ENCODE data around the gene TNFAIP8L1.

The TNFAIP8L1 gene

DNA sequence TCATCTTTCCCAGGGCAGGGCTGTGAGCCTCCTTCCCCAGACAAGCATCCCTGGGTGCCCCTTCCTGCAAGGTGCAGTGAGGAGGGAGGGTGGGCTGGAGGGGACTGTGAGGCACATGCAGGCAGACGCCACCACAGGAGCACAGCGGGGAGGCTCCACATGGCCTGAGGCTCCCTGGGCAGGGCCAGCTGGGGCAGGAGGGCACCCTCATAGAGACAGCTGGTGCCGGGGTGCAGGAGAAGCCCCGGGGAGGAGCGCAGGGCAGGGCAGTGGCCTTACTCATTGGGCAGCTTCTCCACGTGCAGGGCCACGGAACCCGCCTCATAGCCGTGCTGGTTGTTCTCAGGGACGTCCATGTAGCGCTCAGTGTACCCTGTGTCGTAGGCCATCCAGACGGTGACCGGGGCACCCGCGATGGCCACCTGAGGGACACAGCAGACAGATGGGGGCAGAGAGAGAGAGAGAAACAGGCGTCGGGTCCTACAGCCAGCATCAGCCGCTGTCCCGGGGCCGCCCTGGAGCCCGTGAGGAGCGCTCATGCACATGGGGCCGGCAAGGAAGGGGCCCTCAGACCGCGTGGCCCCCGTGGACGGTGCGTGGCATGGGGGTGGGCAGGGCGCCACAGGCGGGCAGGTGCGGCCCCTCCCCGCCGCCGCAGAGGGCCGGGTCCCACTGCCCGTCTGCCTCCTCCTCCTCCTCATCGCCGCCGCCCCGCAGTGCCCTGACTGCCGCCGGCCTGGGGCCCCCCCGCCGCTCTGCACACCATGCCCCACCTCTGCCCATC, 43.3 kb downstream of the TNFAIP8L1 start:
- no peak overlapping the region for H3K9ac ChIP-seq (ENCODE audit: low read length)
- H3K27ac ChIP-seq (ENCODE audit: low read depth, low read length) = no peak overlapping the region
- no peaks in the 10 kb centered on the region for H3K9me3 ChIP-seq (ENCODE audit: control insufficient read depth, insufficient read depth, low read depth, low read length)
- H3K4me1 ChIP-seq (ENCODE audit: control insufficient read depth, insufficient read depth, low read length) = peaks cover 5% of the 10 kb centered on the region
- no peak overlapping the region for H3K4me3 ChIP-seq (ENCODE audit: low read depth, low read length)
- no peaks in the 10 kb centered on the region for H3K27me3 ChIP-seq (ENCODE audit: control insufficient read depth, insufficient read depth, low read length)
- peaks cover 48% of the 10 kb centered on the region for H3K36me3 ChIP-seq (ENCODE audit: control insufficient read depth, insufficient read depth, low read length)

- peaks cover 64% of the 10 kb centered on the region for H3K36me3 ChIP-seq (ENCODE audit: control insufficient read depth, insufficient read depth, low read length)
These were observed 45.2 kb downstream of the TNFAIP8L1 start for GRCh38 chr19:4684312-4685095.

GRCh38 chr19:4686700-4687099, 47.4 kb downstream of the TNFAIP8L1 start:
- no peaks in the 10 kb centered on the region for H3K9me3 ChIP-seq (ENCODE audit: control insufficient read depth, insufficient read depth, low read depth, low read length)
- no peaks in the 10 kb centered on the region for H3K27me3 ChIP-seq (ENCODE audit: control insufficient read depth, insufficient read depth, low read length)
- peaks cover 73% of the 10 kb centered on the region for H3K36me3 ChIP-seq (ENCODE audit: control insufficient read depth, insufficient read depth, low read length)
- no peak overlapping the region for H3K9ac ChIP-seq (ENCODE audit: low read length)
- no peaks in the 10 kb centered on the region for H3K4me1 ChIP-seq (ENCODE audit: control insufficient read depth, insufficient read depth, low read length)
- no peak overlapping the region for H3K4me3 ChIP-seq (ENCODE audit: low read depth, low read length)
- no peak overlapping the region for H3K27ac ChIP-seq (ENCODE audit: low read depth, low read length)

More at GRCh38 chr19:4684312-4685095, 45.2 kb downstream of the TNFAIP8L1 start:
- Histone ChIP-seq H3K27me3 (ENCODE audit: control insufficient read depth, insufficient read depth, low read length) (no peaks in the 10 kb centered on the region), H3K27ac (ENCODE audit: low read depth, low read length) (no peak overlapping the region), H3K4me3 (ENCODE audit: low read depth, low read length) (no peak overlapping the region), H3K9me3 (ENCODE audit: control insufficient read depth, insufficient read depth, low read depth, low read length) (no peaks in the 10 kb centered on the region), H3K9ac (ENCODE audit: low read length) (no peak overlapping the region), H3K4me1 (ENCODE audit: control insufficient read depth, insufficient read depth, low read length) (no peaks in the 10 kb centered on the region)

DNA sequence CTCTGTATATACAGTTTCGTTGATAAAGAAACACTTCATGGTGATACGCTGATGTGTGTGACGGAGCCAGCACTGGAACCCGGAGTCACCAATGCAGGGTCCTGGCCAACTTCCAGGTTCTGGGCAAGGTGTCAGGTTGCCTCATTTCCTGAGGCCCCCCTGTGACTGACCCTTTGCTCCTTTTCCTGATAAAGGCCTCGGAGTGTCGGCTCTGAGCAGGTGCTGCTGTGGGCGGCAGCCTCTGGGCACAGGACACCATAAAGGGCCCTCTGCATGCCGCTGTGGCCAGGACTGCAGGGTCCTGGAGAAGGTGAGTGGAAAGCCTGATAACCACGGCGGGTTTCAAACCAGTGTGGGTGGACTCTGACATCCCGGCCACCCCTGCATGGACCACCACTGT, 48.1 kb downstream of the TNFAIP8L1 start:
- Histone ChIP-seq H3K36me3 (ENCODE audit: control insufficient read depth, insufficient read depth, low read length) (peaks cover 74% of the 10 kb centered on the region), H3K4me1 (ENCODE audit: control insufficient read depth, insufficient read depth, low read length) (no peaks in the 10 kb centered on the region), H3K9me3 (ENCODE audit: control insufficient read depth, insufficient read depth, low read depth, low read length) (no peaks in the 10 kb centered on the region), H3K27ac (ENCODE audit: low read depth, low read length) (no peak overlapping the region), H3K4me3 (ENCODE audit: low read depth, low read length) (no peak overlapping the region), H3K27me3 (ENCODE audit: control insufficient read depth, insufficient read depth, low read length) (no peaks in the 10 kb centered on the region), H3K9ac (ENCODE audit: low read length) (no peak overlapping the region)

- Histone ChIP-seq H3K27ac (ENCODE audit: low read depth, low read length) (no peak overlapping the region), H3K36me3 (ENCODE audit: control insufficient read depth, insufficient read depth, low read length) (peaks cover 82% of the 10 kb centered on the region)
These were observed 49.3 kb downstream of the TNFAIP8L1 start for GRCh38 chr19:4688587-4688986.

GRCh38 chr19:4689403-4689802, 50.1 kb downstream of the TNFAIP8L1 start:
- Histone ChIP-seq H3K9me3 (ENCODE audit: control insufficient read depth, insufficient read depth, low read depth, low read length) (no peaks in the 10 kb centered on the region), H3K9ac (ENCODE audit: low read length) (no peak overlapping the region), H3K27me3 (ENCODE audit: control insufficient read depth, insufficient read depth, low read length) (no peaks in the 10 kb centered on the region), H3K36me3 (ENCODE audit: control insufficient read depth, insufficient read depth, low read length) (peaks cover 83% of the 10 kb centered on the region), H3K4me3 (ENCODE audit: low read depth, low read length) (no peak overlapping the region), H3K27ac (ENCODE audit: low read depth, low read length) (no peak overlapping the region), H3K4me1 (ENCODE audit: control insufficient read depth, insufficient read depth, low read length) (no peaks in the 10 kb centered on the region)

More at GRCh38 chr19:4688587-4688986, 49.3 kb downstream of the TNFAIP8L1 start:
- Histone ChIP-seq H3K4me1 (ENCODE audit: control insufficient read depth, insufficient read depth, low read length) (no peaks in the 10 kb centered on the region), H3K9me3 (ENCODE audit: control insufficient read depth, insufficient read depth, low read depth, low read length) (no peaks in the 10 kb centered on the region), H3K27me3 (ENCODE audit: control insufficient read depth, insufficient read depth, low read length) (no peaks in the 10 kb centered on the region), H3K4me3 (ENCODE audit: low read depth, low read length) (no peak overlapping the region), H3K9ac (ENCODE audit: low read length) (no peak overlapping the region)

- H3K9ac ChIP-seq (ENCODE audit: low read length) = no peak overlapping the region
These were observed 51.0 kb downstream of the TNFAIP8L1 start for GRCh38 chr19:4690361-4690760.

GRCh38 chr19:4691373-4691772, 52.1 kb downstream of the TNFAIP8L1 start:
- no peak overlapping the region for H3K27ac ChIP-seq (ENCODE audit: low read depth, low read length)
- H3K36me3 ChIP-seq (ENCODE audit: control insufficient read depth, insufficient read depth, low read length) = peaks cover 85% of the 10 kb centered on the region

More at GRCh38 chr19:4690361-4690760, 51.0 kb downstream of the TNFAIP8L1 start:
- Histone ChIP-seq H3K27ac (ENCODE audit: low read depth, low read length) (no peak overlapping the region), H3K27me3 (ENCODE audit: control insufficient read depth, insufficient read depth, low read length) (no peaks in the 10 kb centered on the region), H3K36me3 (ENCODE audit: control insufficient read depth, insufficient read depth, low read length) (peaks cover 83% of the 10 kb centered on the region), H3K4me1 (ENCODE audit: control insufficient read depth, insufficient read depth, low read length) (no peaks in the 10 kb centered on the region), H3K4me3 (ENCODE audit: low read depth, low read length) (no peak overlapping the region), H3K9me3 (ENCODE audit: control insufficient read depth, insufficient read depth, low read depth, low read length) (no peaks in the 10 kb centered on the region)

GRCh38 chr19:4692251-4693077, 53.1 kb downstream of the TNFAIP8L1 start:
- H3K9ac ChIP-seq (ENCODE audit: low read length) = no peak overlapping the region
- no peaks in the 10 kb centered on the region for H3K4me1 ChIP-seq (ENCODE audit: control insufficient read depth, insufficient read depth, low read length)
- no peak overlapping the region for H3K27ac ChIP-seq (ENCODE audit: low read depth, low read length)
- no peaks in the 10 kb centered on the region for H3K27me3 ChIP-seq (ENCODE audit: control insufficient read depth, insufficient read depth, low read length)
- H3K9me3 ChIP-seq (ENCODE audit: control insufficient read depth, insufficient read depth, low read depth, low read length) = no peaks in the 10 kb centered on the region
- H3K4me3 ChIP-seq (ENCODE audit: low read depth, low read length) = no peak overlapping the region
- peaks cover 84% of the 10 kb centered on the region for H3K36me3 ChIP-seq (ENCODE audit: control insufficient read depth, insufficient read depth, low read length)

More at GRCh38 chr19:4691373-4691772, 52.1 kb downstream of the TNFAIP8L1 start:
- Histone ChIP-seq H3K4me1 (ENCODE audit: control insufficient read depth, insufficient read depth, low read length) (no peaks in the 10 kb centered on the region), H3K4me3 (ENCODE audit: low read depth, low read length) (no peak overlapping the region), H3K27me3 (ENCODE audit: control insufficient read depth, insufficient read depth, low read length) (no peaks in the 10 kb centered on the region), H3K9me3 (ENCODE audit: control insufficient read depth, insufficient read depth, low read depth, low read length) (no peaks in the 10 kb centered on the region), H3K9ac (ENCODE audit: low read length) (no peak overlapping the region)

DNA sequence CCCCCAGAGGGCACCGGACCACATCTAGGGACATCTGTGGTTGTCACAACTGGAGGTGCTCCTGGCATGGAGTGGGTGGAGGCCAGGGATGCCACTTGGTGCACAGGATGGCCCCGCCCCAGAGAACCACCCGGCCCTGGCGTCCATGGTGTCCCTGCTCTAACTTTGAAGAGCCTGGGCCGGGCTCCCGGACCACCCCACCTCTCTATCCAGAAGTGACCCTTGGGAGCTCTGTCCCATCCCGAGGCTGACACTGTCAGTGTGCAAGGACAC, 53.7 kb downstream of the TNFAIP8L1 start:
- Histone ChIP-seq H3K27me3 (ENCODE audit: control insufficient read depth, insufficient read depth, low read length) (no peaks in the 10 kb centered on the region), H3K4me1 (ENCODE audit: control insufficient read depth, insufficient read depth, low read length) (no peaks in the 10 kb centered on the region), H3K36me3 (ENCODE audit: control insufficient read depth, insufficient read depth, low read length) (peaks cover 87% of the 10 kb centered on the region), H3K27ac (ENCODE audit: low read depth, low read length) (no peak overlapping the region), H3K9ac (ENCODE audit: low read length) (no peak overlapping the region), H3K9me3 (ENCODE audit: control insufficient read depth, insufficient read depth, low read depth, low read length) (no peaks in the 10 kb centered on the region), H3K4me3 (ENCODE audit: low read depth, low read length) (no peak overlapping the region)

Data from HUES6 (cell line).